SIG-M5 treated with dmso at 0.1 percent for 504 hours (cell line): ENCODE measurements around the gene PDE6A.

Experiments
- DNase-seq: peaks from one replicate; lab custom pipeline; 2025; ENCODE audit not compliant: unreplicated experiment; lab: John Stamatoyannopoulos, UW

Gene PDE6A

DNA sequence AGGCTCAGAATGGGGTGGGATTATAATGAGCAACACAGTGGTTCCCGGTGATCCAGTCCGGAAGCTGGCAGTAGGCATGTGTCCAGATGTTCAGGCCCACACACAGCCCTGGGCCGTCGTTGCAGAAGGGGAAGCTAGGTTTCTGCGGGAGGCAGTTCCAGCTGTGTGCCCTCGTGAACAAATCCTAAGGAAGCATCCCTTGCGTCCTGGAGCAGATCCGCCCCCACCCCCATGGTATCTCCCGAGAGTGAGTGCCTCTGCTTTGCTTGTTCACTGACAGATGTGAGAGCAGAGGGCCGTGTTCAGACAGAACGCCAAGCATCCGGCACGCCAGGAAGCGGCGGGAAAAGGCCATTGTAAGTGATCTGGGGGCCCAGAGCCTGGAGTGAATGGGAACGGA, 104.8 kb downstream of the PDE6A start:
- DNase-seq, result no peak

GRCh38 chr5:149838881-149839739, 105.5 kb downstream of the PDE6A start:
- DNase-seq, result no peak

GRCh38 chr5:149837680-149838269, 106.8 kb downstream of the PDE6A start:
- peak; percentile 31 for DNase-seq

GRCh38 chr5:149836451-149837139, 108.0 kb downstream of the PDE6A start:
- no peak for DNase-seq

GRCh38 chr5:149834246-149834855, 110.2 kb downstream of the PDE6A start:
- peak; percentile 61 for DNase-seq

GRCh38 chr5:149833116-149833827, 111.3 kb downstream of the PDE6A start:
- DNase-seq, result no peak

DNA sequence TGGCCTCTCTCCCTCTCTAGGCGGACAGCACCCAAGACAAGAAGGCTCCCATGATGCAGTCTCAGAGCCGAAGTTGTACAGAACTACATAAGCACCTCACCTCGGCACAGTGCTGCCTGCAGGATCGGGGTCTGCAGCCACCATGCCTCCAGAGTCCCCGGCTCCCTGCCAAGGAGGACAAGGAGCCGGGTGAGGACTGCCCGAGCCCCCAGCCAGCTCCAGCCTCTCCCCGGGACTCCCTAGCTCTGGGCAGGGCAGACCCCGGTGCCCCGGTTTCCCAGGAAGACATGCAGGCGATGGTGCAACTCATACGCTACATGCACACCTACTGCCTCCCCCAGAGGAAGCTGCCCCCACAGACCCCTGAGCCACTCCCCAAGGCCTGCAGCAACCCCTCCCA, 112.0 kb downstream of the PDE6A start:
- DNase-seq, result no peak

- no peak for DNase-seq
Observed at GRCh38 chr5:149831492-149831891, 113.1 kb downstream of the PDE6A start.

DNA sequence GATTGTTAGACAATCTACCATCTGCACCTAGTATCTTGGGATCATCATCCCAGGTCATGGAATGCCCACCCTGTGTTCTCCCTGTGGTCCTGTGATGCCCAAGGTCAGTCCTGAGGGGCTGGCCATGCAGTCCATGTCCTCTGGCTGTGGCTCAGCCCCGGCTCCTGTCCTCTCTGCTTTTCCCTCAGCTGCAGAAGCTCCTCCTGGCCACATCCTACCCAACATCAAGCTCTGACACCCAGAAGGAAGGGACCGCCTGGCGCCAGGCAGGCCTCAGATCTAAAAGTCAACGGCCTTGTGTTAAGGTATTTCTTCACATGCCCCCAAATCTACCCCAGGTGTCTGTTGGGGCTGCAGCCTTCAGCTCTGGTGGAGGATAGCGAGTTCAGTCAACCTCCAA, 114.0 kb downstream of the PDE6A start:
- DNase-seq, result no peak

DNA sequence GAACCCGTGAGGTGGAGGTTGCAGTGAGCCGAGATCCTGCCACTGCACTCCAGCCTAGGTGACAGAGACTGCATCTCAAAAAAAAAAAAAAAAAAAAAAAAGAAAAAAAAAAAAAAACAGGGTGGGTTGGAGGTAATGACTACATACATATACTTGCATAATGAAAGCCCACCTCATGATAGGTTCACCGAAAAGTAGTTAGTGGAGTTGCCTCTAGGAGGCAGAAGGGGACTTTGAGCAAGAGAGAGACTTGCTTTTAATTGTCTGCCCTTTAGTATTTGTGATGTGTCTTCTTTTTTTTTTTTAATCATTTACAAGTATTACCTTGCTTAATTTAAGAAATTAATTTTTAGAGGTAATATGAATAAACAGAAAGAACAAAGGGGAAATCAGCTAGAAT, 114.6 kb downstream of the PDE6A start:
- peak; percentile 45 for DNase-seq

GRCh38 chr5:149828161-149829011, 116.2 kb downstream of the PDE6A start:
- DNase-seq, result peak; percentile 96

DNA sequence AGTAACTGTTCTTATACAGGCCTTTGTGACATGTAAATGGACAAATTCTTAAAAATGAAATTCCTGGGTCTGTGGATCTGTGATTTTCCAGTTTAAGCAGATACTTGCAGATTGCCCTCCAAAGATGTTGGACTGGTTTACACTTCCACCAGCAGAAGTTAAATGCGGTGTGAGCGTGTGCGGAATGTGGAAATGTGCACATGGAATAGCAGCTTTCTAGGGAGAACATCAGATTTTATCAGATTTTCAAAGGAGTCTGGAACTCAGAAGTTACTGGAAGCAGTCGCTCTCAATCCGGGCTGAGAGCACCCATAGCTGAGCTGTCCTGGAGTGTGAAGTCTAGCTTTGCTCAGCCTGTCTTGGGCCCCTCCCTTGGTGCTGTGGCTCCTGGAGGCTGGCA, 117.0 kb downstream of the PDE6A start:
- DNase-seq, result no peak

DNA sequence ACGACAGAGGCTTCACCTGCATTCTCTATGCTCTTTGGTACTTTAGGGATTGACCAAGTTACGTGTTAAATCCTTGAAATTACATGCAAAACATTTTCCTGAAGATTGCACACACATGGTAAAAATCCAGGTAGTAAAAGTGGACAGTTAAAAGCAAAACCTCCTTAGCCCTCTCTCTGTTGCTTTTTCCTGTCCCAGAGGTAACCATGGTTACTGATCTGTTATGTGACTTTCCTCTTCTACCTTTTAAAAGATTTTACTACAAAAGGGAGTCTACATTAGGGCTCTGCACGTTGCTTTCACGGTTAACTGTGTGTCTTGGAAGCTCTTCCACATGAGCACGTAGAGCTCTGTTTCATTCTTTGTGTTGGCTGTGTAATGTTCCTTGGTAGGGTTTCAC, 117.5 kb downstream of the PDE6A start:
- no peak for DNase-seq

- DNase-seq, result no peak
Observed at GRCh38 chr5:149826574-149826973, 118.0 kb downstream of the PDE6A start.

DNA sequence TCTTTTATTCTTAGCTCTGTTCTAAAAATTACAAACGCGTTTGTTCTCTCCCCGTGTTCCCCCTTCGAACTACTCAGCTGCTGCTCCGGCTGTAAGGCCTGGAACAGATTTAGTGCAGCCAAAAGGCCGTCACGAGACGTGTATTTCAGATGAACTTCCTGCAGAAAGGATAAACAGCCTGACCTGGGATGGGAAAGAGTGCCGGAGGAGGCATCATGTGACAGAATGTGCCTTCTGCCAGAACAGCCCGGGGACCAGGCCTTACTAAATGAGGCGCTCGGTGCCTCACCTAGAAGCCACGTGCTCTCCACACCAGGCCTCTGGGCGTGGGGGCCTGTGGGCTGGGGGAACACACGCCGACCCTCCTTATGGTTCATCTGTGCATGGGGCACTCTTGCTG, 119.7 kb downstream of the PDE6A start:
- no peak for DNase-seq

GRCh38 chr5:149824120-149824519, 120.5 kb downstream of the PDE6A start:
- no peak for DNase-seq

DNA sequence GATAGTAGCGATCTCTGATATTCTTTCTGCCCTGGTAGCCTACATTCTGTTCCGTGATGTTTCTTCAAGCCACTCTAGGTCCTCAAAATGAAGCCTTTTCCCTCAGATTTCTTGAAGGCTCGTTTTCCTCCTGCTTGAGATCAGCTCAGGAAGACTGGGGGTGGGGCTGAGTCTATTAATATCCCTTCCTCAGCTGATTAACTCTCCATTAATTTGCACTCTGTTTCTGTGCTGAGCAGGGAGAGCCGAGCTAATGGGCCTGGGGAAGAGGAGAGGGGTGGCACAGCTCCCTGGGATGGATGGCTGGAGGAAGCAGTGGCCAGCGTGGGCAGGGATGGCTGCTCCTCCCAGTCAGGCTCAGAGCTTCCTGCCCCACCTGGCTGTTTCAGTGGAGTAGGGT, 121.2 kb downstream of the PDE6A start:
- DNase-seq, result no peak

DNA sequence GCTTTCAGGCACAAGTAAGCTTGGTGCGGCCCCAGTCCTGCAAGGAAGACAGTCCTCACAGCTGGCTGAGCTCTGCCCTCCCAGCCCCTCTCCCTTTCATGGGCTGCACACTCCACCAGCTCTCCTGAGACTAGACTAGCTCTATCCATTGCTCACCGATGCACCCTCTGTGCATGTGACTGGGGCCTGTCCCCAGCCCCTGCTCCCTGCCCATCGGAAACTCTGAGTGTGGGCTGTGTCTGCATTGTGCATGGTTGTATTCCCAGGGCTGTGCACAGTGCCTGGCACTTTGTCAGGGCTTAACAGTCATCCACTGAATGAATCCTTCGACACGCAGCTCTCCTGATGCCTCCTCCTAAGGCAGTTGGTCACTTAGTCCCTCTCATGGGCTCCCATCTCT, 122.3 kb downstream of the PDE6A start:
- no peak for DNase-seq

DNA sequence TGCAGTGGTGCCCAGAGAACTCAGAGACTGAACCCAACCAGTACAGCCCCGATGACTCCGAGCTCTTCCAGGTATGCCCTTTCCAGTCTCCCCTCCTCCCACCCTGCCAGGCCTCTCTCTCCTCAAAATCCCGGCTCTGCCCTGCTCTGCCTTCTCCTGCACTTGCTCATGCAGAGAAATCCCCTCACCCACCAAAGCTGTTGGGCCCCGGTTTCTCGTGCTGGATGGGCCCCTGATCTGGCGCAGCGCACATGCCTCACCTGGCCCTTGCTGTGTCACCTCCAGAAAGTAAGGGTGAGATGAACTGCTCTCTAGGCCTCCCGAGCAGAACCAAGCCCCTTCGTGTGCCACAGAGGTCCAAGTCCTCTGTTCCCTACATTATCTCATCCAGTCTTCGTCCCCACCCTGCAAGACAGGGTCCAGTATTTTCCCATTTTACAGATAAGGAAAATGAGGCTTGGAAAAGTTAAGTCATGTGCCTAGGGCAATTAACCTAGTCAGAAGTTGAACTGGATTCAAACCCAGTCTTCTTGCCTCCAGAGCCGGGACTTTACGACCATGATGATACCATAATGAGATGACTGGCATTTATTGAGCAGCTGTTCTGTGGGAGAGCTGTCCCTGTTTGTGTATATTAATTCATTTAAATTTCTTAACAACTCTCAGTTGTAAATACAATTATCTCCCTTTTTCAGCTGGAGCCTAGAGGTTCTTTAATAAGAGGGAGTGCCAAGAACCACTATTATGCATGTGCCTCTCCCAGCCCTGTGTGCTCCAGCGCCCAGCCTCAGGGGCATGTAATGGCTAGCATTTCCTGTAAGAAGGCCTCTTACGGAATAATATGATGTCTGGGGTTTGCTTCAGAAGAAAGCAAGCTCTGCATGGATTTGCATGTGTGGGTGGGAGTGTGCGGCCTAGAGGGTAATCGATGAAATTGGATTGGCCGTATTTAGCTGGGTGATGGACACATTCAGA, 123.8 kb downstream of the PDE6A start:
- no peak for DNase-seq
